ENCODE measurements around the gene ABCA13. TPM values are rescaled to one million over a fixed set of nuclear protein-coding genes. Genes with fewer than 3 reads are reported as not detected.

ABCA13 gene
- polyA plus RNA-seq, 3 donors = 0.10 to 0.41 (median 0.37) TPM

GRCh38 chr7:48244864-48245271 lies 73.6 kb downstream of the ABCA13 start:
- H3K9me3 Mint-ChIP-seq = peaks cover 0 to 3% (median 0%) of the 10 kb centered on the region in 7 donors
- H3K9me3 ChIP-seq (replicated peaks in 1 of 2; ENCODE audit: control insufficient read depth in 1 of 2, insufficient read depth in 1 of 2, low read length in 2 of 2) = no peaks in the 10 kb centered on the region
- peak overlapping the region; percentile 12 for H3K4me2 ChIP-seq (replicated peaks; ENCODE audit: extremely low read depth, low read length, poor library complexity, severe bottlenecking)
- peak overlapping the region in 2 of 7 donors; percentile 5 to 55 for H3K27ac Mint-ChIP-seq
- H2AFZ ChIP-seq (ENCODE audit: insufficient read depth, low read depth, low read length, poor library complexity, severe bottlenecking) = no peak overlapping the region
- WGBS (ENCODE audit: insufficient coverage) = 0% methylated on average over 1 of the region's 5 CpGs
- peaks cover 40% of the 10 kb centered on the region for H3K4me1 Mint-ChIP-seq
- intact Hi-C loops (cut with micrococcal nuclease) = no loop called here
- peaks cover 33% of the 10 kb centered on the region in 2 donors for H3K4me1 ChIP-seq (ENCODE audit: control insufficient read depth in 1 of 2, insufficient read depth in 2 of 2, low read length in 2 of 2)
- DNase-seq = peak; percentile 2 to 9 (median 5)
- no peak overlapping the region for H3K27ac ChIP-seq (ENCODE audit: low read depth in 1 of 2, low read length in 2 of 2)
- no peaks in the 10 kb centered on the region for H4K20me1 ChIP-seq (ENCODE audit: insufficient read depth, low read length)
- no peaks in the 10 kb centered on the region for H3K36me3 Mint-ChIP-seq
- peak overlapping the region in 1 of 3 experiments; percentile 17 for H3K4me3 ChIP-seq (replicated peaks in 1 of 3; ENCODE audit: low read depth in 2 of 3, low read length in 3 of 3)
- H3K4me3 Mint-ChIP-seq = no peak overlapping the region
- TF ChIP-seq CTCF (IDR thresholded peaks at IDR 0.05) = no peak
- no peaks in the 10 kb centered on the region for H3K79me2 ChIP-seq (ENCODE audit: insufficient read depth, low read length)
- no peak overlapping the region for H3K9ac ChIP-seq (ENCODE audit: insufficient read depth, low read length, poor library complexity, severe bottlenecking)
- no peaks in the 10 kb centered on the region for H3K27me3 ChIP-seq (ENCODE audit: control insufficient read depth in 2 of 2, insufficient read depth in 2 of 2, low read length in 2 of 2)
- H3K36me3 ChIP-seq (replicated peaks in 1 of 2; ENCODE audit: control insufficient read depth in 1 of 2, insufficient read depth in 2 of 2, low read length in 2 of 2) = no peaks in the 10 kb centered on the region
- H3K27me3 Mint-ChIP-seq (ENCODE audit: low read depth in 3 of 3) = peaks cover 0 to 1% (median 0%) of the 10 kb centered on the region in 3 donors

- no peak overlapping the region for H3K9ac ChIP-seq (ENCODE audit: insufficient read depth, low read length, poor library complexity, severe bottlenecking)
- WGBS (ENCODE audit: insufficient coverage) = 35% methylated on average over 4 of the region's 9 CpGs
- Mint-ChIP-seq H3K9me3 (peaks cover 0 to 3% (median 0%) of the 10 kb centered on the region in 7 donors), H3K4me1 (peaks cover 42% of the 10 kb centered on the region), H3K4me3 (peak overlapping the region in 1 of 2 donors; percentile 36), H3K36me3 (no peaks in the 10 kb centered on the region), H3K27ac (peak overlapping the region in 4 of 7 donors; percentile 2 to 75 (median 40)), H3K27me3 (ENCODE audit: low read depth in 3 of 3) (peaks cover 0 to 1% (median 0%) of the 10 kb centered on the region in 3 donors)
- no peak for TF ChIP-seq CTCF (IDR thresholded peaks at IDR 0.05)
- no peaks in the 10 kb centered on the region for H3K9me3 ChIP-seq (replicated peaks in 1 of 2; ENCODE audit: control insufficient read depth in 1 of 2, insufficient read depth in 1 of 2, low read length in 2 of 2)
- peak; percentile 5 to 36 (median 17) for DNase-seq
- no peaks in the 10 kb centered on the region for H3K27me3 ChIP-seq (ENCODE audit: control insufficient read depth in 2 of 2, insufficient read depth in 2 of 2, low read length in 2 of 2)
- H3K36me3 ChIP-seq (replicated peaks in 1 of 2; ENCODE audit: control insufficient read depth in 1 of 2, insufficient read depth in 2 of 2, low read length in 2 of 2) = no peaks in the 10 kb centered on the region
- H3K4me3 ChIP-seq (replicated peaks in 1 of 3; ENCODE audit: low read depth in 2 of 3, low read length in 3 of 3) = peak overlapping the region in 1 of 3 experiments; percentile 5
- H3K4me1 ChIP-seq (ENCODE audit: control insufficient read depth in 1 of 2, insufficient read depth in 2 of 2, low read length in 2 of 2) = peaks cover 31 to 33% of the 10 kb centered on the region in 2 donors
- intact Hi-C loops (cut with micrococcal nuclease) = no loop called here
- peak overlapping the region in 1 of 2 donors; percentile 32 for H3K27ac ChIP-seq (ENCODE audit: low read depth in 1 of 2, low read length in 2 of 2)
- no peaks in the 10 kb centered on the region for H4K20me1 ChIP-seq (ENCODE audit: insufficient read depth, low read length)
- H2AFZ ChIP-seq (ENCODE audit: insufficient read depth, low read depth, low read length, poor library complexity, severe bottlenecking) = no peak overlapping the region
- peak overlapping the region; percentile 33 for H3K4me2 ChIP-seq (replicated peaks; ENCODE audit: extremely low read depth, low read length, poor library complexity, severe bottlenecking)
- no peaks in the 10 kb centered on the region for H3K79me2 ChIP-seq (ENCODE audit: insufficient read depth, low read length)
These were observed 74.7 kb downstream of the ABCA13 start for GRCh38 chr7:48245751-48246472.
